ENCODE measurements around the gene COL18A1. TPM values are rescaled to one million over a fixed set of nuclear protein-coding genes. Genes with fewer than 3 reads are reported as not detected.

The COL18A1 gene
- total and polyA plus RNA-seq, 9 of the 15 experiments (the other 6 are each of a cell fraction or from before 2014, with no cell fraction given), result 0.14 to 16.4 (median 2.0) TPM

DNA sequence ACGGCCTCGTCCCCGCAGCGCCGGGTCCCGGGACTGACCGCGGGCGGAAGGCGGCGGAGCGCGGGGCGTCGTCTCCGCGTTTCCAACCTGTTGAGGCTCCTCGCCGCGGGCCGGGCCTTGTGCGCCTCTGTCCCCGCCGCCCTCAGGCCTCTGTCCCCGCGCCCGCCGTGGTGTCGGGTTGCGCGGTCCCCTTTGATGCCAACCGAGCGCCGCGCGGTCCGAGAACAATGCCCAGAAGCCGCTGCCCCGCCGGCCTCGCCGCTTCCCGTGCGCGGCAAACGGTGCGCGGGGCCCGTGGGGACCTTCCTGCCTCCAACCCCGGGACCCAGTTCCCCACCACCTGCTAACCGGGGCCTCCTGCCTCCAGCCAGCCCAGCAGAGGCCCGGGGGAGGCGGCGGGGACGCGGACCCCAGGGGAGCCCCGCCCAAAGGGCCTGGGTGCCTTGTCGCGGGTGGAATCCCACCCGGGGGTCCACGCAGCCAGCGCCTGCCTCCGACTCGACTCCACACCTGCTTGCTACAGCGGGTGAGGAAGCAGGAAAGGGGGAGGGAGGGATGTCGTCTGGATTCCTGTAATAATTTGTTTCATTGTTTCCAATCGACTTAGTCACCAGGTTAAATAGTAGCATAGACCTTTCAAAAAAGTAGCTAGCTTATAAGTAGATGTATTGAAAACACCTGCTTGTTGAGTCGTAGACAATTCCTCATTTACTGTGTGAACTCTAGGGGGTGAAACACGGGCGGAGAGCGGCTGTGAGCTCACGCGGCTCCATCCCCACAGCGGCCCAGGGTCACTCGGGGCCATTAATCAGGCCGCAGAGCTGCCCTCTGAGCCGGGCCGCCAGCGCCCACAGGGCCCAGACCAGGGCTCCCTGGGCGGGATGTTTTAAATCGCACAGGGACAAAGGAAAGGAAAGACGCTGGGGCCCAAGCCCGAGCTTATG, 1.1 kb downstream of the COL18A1 start (continued):
- TF ChIP-seq FIP1L1 (IDR thresholded peaks at IDR 0.05; ENCODE audit: low read depth, low read length, poor library complexity, severe bottlenecking), result peak; percentile 75
- TF ChIP-seq SMAD4 (CRISPR knock-in tag; conservative IDR thresholded peaks at IDR 0.05), result no peak
- TF ChIP-seq TGIF2 (CRISPR knock-in tag; IDR thresholded peaks at IDR 0.05), result peak; percentile 92; the same call in 1 of the 2 replicates
- no peak for TF ChIP-seq RB1 (IDR thresholded peaks at IDR 0.05; ENCODE audit: low read depth)
- TF ChIP-seq, protein P1, sequence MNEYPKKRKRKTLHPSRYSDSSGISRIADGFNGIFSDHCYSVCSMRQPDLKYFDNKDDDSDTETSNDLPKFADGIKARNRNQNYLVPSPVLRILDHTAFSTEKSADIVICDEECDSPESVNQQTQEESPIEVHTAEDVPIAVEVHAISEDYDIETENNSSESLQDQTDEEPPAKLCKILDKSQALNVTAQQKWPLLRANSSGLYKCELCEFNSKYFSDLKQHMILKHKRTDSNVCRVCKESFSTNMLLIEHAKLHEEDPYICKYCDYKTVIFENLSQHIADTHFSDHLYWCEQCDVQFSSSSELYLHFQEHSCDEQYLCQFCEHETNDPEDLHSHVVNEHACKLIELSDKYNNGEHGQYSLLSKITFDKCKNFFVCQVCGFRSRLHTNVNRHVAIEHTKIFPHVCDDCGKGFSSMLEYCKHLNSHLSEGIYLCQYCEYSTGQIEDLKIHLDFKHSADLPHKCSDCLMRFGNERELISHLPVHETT (CRISPR knock-in tag; conservative IDR thresholded peaks at IDR 0.05 in 1 of 2, IDR thresholded peaks at IDR 0.05 in 1 of 2), result 0 out of 4 replicates have a peak, but pooled peaks of 1 of the 2 experiments have one; percentile 28
- peak; percentile 15 for TF ChIP-seq CHD1 (IDR thresholded peaks at IDR 0.05; ENCODE audit: low read length)
- no peak for TF ChIP-seq ZNF24 (IDR thresholded peaks at IDR 0.05)
- TF ChIP-seq ZBTB7A (IDR thresholded peaks at IDR 0.05; ENCODE audit: borderline replicate concordance, control insufficient read depth, low read depth, low read length), result 0 out of 2 replicates have a peak, but pooled peaks have one; percentile 25
- TF ChIP-seq LCOR (CRISPR knock-in tag; IDR thresholded peaks at IDR 0.05), result 0 out of 2 replicates have a peak, but pooled peaks have one; percentile 33
- TF ChIP-seq, protein P2, sequence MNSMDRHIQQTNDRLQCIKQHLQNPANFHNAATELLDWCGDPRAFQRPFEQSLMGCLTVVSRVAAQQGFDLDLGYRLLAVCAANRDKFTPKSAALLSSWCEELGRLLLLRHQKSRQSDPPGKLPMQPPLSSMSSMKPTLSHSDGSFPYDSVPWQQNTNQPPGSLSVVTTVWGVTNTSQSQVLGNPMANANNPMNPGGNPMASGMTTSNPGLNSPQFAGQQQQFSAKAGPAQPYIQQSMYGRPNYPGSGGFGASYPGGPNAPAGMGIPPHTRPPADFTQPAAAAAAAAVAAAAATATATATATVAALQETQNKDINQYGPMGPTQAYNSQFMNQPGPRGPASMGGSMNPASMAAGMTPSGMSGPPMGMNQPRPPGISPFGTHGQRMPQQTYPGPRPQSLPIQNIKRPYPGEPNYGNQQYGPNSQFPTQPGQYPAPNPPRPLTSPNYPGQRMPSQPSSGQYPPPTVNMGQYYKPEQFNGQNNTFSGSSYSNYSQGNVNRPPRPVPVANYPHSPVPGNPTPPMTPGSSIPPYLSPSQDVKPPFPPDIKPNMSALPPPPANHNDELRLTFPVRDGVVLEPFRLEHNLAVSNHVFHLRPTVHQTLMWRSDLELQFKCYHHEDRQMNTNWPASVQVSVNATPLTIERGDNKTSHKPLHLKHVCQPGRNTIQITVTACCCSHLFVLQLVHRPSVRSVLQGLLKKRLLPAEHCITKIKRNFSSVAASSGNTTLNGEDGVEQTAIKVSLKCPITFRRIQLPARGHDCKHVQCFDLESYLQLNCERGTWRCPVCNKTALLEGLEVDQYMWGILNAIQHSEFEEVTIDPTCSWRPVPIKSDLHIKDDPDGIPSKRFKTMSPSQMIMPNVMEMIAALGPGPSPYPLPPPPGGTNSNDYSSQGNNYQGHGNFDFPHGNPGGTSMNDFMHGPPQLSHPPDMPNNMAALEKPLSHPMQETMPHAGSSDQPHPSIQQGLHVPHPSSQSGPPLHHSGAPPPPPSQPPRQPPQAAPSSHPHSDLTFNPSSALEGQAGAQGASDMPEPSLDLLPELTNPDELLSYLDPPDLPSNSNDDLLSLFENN (IDR thresholded peaks at IDR 0.05; ENCODE audit: low read depth in 2 of 2, low read length in 2 of 2), result no peak
- TF ChIP-seq RBFOX2 (IDR thresholded peaks at IDR 0.05; ENCODE audit: low read depth, low read length), result peak; percentile 57; the same call in 1 of the 2 replicates
- TF ChIP-seq, protein P3, sequence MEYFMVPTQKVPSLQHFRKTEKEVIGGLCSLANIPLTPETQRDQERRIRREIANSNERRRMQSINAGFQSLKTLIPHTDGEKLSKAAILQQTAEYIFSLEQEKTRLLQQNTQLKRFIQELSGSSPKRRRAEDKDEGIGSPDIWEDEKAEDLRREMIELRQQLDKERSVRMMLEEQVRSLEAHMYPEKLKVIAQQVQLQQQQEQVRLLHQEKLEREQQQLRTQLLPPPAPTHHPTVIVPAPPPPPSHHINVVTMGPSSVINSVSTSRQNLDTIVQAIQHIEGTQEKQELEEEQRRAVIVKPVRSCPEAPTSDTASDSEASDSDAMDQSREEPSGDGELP (CRISPR knock-in tag; IDR thresholded peaks at IDR 0.05; ENCODE audit: borderline replicate concordance), result 0 out of 2 replicates have a peak, but pooled peaks have one; percentile 25
- 0 out of 2 replicates have a peak, but pooled peaks have one; percentile 39 for TF ChIP-seq GABPB1 (CRISPR knock-in tag; IDR thresholded peaks at IDR 0.05)
- TF ChIP-seq ZNF175 (CRISPR knock-in tag; IDR thresholded peaks at IDR 0.05; ENCODE audit: low read depth), result no peak
- peak; percentile 32; the same call in 1 of the 2 replicates for TF ChIP-seq SP1 (CRISPR knock-in tag; IDR thresholded peaks at IDR 0.05)
- no peak for TF ChIP-seq BRCA1 (IDR thresholded peaks at IDR 0.05)
- 0 out of 2 replicates have a peak, but pooled peaks have one; percentile 69 for TF ChIP-seq BRCA1 (CRISPR knock-in tag; IDR thresholded peaks at IDR 0.05)
- TF ChIP-seq ZNF12 (CRISPR knock-in tag; IDR thresholded peaks at IDR 0.05), result 0 out of 2 replicates have a peak, but pooled peaks have one; percentile 28
- TF ChIP-seq, protein P4, sequence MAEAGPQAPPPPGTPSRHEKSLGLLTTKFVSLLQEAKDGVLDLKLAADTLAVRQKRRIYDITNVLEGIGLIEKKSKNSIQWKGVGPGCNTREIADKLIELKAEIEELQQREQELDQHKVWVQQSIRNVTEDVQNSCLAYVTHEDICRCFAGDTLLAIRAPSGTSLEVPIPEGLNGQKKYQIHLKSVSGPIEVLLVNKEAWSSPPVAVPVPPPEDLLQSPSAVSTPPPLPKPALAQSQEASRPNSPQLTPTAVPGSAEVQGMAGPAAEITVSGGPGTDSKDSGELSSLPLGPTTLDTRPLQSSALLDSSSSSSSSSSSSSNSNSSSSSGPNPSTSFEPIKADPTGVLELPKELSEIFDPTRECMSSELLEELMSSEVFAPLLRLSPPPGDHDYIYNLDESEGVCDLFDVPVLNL (CRISPR knock-in tag; IDR thresholded peaks at IDR 0.05; ENCODE audit: low read depth), result no peak
